ENCODE results near the gene C11orf97. TPM values are rescaled to one million over a fixed set of nuclear protein-coding genes. Genes with fewer than 3 reads are reported as not detected.

Gene C11orf97
- total and polyA plus RNA-seq, 2 of the 13 experiments (the other 11 are each of a cell fraction or from before 2014, with no cell fraction given): 0.35 TPM; not detected in 1

DNA sequence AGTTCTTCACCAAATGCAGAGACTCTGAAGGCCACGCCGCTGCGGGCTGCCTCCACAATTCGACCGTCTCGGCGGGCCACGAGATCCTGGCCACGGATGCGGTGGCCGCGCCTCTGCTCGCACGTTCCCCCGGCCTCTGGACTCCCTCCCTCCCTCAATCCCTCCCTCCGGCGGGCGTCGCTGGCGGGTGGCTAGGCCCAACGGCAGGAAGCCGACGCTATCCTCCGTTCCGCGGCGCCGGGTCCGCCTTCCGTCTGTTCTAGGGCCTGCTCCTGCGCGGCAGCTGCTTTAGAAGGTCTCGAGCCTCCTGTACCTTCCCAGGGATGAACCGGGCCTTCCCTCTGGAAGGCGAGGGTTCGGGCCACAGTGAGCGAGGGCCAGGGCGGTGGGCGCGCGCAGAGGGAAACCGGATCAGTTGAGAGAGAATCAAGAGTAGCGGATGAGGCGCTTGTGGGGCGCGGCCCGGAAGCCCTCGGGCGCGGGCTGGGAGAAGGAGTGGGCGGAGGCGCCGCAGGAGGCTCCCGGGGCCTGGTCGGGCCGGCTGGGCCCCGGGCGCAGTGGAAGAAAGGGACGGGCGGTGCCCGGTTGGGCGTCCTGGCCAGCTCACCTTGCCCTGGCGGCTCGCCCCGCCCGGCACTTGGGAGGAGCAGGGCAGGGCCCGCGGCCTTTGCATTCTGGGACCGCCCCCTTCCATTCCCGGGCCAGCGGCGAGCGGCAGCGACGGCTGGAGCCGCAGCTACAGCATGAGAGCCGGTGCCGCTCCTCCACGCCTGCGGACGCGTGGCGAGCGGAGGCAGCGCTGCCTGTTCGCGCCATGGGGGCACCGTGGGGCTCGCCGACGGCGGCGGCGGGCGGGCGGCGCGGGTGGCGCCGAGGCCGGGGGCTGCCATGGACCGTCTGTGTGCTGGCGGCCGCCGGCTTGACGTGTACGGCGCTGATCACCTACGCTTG is 31.7 kb downstream of the C11orf97 start, which contains the start of gene FUT4 (continued):
- TF ChIP-seq, protein P1, sequence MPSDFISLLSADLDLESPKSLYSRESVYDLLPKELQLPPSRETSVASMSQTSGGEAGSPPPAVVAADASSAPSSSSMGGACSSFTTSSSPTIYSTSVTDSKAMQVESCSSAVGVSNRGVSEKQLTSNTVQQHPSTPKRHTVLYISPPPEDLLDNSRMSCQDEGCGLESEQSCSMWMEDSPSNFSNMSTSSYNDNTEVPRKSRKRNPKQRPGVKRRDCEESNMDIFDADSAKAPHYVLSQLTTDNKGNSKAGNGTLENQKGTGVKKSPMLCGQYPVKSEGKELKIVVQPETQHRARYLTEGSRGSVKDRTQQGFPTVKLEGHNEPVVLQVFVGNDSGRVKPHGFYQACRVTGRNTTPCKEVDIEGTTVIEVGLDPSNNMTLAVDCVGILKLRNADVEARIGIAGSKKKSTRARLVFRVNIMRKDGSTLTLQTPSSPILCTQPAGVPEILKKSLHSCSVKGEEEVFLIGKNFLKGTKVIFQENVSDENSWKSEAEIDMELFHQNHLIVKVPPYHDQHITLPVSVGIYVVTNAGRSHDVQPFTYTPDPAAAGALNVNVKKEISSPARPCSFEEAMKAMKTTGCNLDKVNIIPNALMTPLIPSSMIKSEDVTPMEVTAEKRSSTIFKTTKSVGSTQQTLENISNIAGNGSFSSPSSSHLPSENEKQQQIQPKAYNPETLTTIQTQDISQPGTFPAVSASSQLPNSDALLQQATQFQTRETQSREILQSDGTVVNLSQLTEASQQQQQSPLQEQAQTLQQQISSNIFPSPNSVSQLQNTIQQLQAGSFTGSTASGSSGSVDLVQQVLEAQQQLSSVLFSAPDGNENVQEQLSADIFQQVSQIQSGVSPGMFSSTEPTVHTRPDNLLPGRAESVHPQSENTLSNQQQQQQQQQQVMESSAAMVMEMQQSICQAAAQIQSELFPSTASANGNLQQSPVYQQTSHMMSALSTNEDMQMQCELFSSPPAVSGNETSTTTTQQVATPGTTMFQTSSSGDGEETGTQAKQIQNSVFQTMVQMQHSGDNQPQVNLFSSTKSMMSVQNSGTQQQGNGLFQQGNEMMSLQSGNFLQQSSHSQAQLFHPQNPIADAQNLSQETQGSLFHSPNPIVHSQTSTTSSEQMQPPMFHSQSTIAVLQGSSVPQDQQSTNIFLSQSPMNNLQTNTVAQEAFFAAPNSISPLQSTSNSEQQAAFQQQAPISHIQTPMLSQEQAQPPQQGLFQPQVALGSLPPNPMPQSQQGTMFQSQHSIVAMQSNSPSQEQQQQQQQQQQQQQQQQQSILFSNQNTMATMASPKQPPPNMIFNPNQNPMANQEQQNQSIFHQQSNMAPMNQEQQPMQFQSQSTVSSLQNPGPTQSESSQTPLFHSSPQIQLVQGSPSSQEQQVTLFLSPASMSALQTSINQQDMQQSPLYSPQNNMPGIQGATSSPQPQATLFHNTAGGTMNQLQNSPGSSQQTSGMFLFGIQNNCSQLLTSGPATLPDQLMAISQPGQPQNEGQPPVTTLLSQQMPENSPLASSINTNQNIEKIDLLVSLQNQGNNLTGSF (CRISPR knock-in tag; IDR thresholded peaks at IDR 0.05): peak; percentile 58; the same call in 1 of the 2 replicates
- peak; percentile 88 for TF ChIP-seq PHF8 (CRISPR knock-in tag; IDR thresholded peaks at IDR 0.05)
- TF ChIP-seq, protein P2, sequence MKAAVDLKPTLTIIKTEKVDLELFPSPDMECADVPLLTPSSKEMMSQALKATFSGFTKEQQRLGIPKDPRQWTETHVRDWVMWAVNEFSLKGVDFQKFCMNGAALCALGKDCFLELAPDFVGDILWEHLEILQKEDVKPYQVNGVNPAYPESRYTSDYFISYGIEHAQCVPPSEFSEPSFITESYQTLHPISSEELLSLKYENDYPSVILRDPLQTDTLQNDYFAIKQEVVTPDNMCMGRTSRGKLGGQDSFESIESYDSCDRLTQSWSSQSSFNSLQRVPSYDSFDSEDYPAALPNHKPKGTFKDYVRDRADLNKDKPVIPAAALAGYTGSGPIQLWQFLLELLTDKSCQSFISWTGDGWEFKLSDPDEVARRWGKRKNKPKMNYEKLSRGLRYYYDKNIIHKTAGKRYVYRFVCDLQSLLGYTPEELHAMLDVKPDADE (CRISPR knock-in tag; IDR thresholded peaks at IDR 0.05): 0 out of 2 replicates have a peak, but pooled peaks have one; percentile 56
- 0 out of 2 replicates have a peak, but pooled peaks have one; percentile 12 for TF ChIP-seq ELF1 (CRISPR knock-in tag; IDR thresholded peaks at IDR 0.05)
- no peak for TF ChIP-seq ZNF558 (CRISPR knock-in tag; IDR thresholded peaks at IDR 0.05; ENCODE audit: borderline replicate concordance)
- TF ChIP-seq ZNF30 (CRISPR knock-in tag; IDR thresholded peaks at IDR 0.05): no peak
- TF ChIP-seq, protein P3, sequence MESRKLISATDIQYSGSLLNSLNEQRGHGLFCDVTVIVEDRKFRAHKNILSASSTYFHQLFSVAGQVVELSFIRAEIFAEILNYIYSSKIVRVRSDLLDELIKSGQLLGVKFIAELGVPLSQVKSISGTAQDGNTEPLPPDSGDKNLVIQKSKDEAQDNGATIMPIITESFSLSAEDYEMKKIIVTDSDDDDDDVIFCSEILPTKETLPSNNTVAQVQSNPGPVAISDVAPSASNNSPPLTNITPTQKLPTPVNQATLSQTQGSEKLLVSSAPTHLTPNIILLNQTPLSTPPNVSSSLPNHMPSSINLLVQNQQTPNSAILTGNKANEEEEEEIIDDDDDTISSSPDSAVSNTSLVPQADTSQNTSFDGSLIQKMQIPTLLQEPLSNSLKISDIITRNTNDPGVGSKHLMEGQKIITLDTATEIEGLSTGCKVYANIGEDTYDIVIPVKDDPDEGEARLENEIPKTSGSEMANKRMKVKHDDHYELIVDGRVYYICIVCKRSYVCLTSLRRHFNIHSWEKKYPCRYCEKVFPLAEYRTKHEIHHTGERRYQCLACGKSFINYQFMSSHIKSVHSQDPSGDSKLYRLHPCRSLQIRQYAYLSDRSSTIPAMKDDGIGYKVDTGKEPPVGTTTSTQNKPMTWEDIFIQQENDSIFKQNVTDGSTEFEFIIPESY (CRISPR knock-in tag; IDR thresholded peaks at IDR 0.05): 0 out of 2 replicates have a peak, but pooled peaks have one; percentile 18
- TF ChIP-seq POLR2AphosphoS2 (IDR thresholded peaks at IDR 0.05; ENCODE audit: low read depth, low read length): no peak
- TF ChIP-seq ZNF496 (CRISPR knock-in tag; IDR thresholded peaks at IDR 0.05; ENCODE audit: insufficient replicate concordance): no peak
- TF ChIP-seq ZNF225 (CRISPR knock-in tag; IDR thresholded peaks at IDR 0.05): peak; percentile 81; the same call in 1 of the 2 replicates
- TF ChIP-seq, protein P4, sequence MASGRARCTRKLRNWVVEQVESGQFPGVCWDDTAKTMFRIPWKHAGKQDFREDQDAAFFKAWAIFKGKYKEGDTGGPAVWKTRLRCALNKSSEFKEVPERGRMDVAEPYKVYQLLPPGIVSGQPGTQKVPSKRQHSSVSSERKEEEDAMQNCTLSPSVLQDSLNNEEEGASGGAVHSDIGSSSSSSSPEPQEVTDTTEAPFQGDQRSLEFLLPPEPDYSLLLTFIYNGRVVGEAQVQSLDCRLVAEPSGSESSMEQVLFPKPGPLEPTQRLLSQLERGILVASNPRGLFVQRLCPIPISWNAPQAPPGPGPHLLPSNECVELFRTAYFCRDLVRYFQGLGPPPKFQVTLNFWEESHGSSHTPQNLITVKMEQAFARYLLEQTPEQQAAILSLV (CRISPR knock-in tag; IDR thresholded peaks at IDR 0.05; ENCODE audit: borderline replicate concordance): 0 out of 2 replicates have a peak, but pooled peaks have one; percentile 20
- TF ChIP-seq, protein P5, sequence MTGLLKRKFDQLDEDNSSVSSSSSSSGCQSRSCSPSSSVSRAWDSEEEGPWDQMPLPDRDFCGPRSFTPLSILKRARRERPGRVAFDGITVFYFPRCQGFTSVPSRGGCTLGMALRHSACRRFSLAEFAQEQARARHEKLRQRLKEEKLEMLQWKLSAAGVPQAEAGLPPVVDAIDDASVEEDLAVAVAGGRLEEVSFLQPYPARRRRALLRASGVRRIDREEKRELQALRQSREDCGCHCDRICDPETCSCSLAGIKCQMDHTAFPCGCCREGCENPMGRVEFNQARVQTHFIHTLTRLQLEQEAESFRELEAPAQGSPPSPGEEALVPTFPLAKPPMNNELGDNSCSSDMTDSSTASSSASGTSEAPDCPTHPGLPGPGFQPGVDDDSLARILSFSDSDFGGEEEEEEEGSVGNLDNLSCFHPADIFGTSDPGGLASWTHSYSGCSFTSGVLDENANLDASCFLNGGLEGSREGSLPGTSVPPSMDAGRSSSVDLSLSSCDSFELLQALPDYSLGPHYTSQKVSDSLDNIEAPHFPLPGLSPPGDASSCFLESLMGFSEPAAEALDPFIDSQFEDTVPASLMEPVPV (CRISPR knock-in tag; IDR thresholded peaks at IDR 0.05): no peak
- TF ChIP-seq NBN (conservative IDR thresholded peaks at IDR 0.05): no peak
- peak; percentile 42 for TF ChIP-seq GABPA (IDR thresholded peaks at IDR 0.05; ENCODE audit: low read depth, low read length)
- TF ChIP-seq GABPA (CRISPR knock-in tag; IDR thresholded peaks at IDR 0.05; ENCODE audit: low read depth): peak; percentile 65
- 0 out of 2 replicates have a peak, but pooled peaks have one; percentile 41 for TF ChIP-seq MYC (CRISPR knock-in tag; IDR thresholded peaks at IDR 0.05; ENCODE audit: borderline replicate concordance)
- TF ChIP-seq AGO2 (optimal IDR thresholded peaks at IDR 0.05; ENCODE audit: low read depth, low read length): peak; percentile 41

All from HepG2 (cell line).